Measurements from ENCODE around the gene SLC29A1. TPM values are rescaled to one million over a fixed set of nuclear protein-coding genes. Genes with fewer than 3 reads are reported as not detected.

SLC29A1 gene
- total and polyA plus RNA-seq, 9 of the 15 experiments (the other 6 are each of a cell fraction or from before 2014, with no cell fraction given) = 18.9 to 170 (median 57.7) TPM

- TF ChIP-seq ZNF318 (IDR thresholded peaks at IDR 0.05; ENCODE audit: borderline replicate concordance in 1 of 2, low read depth in 1 of 2) (peak in 1 of 2 experiments; percentile 76; a peak in 2 of 4 replicates), KLF13 (tag; IDR thresholded peaks at IDR 0.05; ENCODE audit: borderline replicate concordance, low read depth) (peak; percentile 30; the same call in 1 of the 2 replicates), EZH2 (IDR thresholded peaks at IDR 0.05; ENCODE audit: borderline replicate concordance, low read depth, low read length) (0 out of 2 replicates have a peak, but pooled peaks have one; percentile 53), ZNF165 (CRISPR knock-in tag; IDR thresholded peaks at IDR 0.05; ENCODE audit: borderline replicate concordance) (no peak), JUND (IDR thresholded peaks at IDR 0.05; ENCODE audit: borderline replicate concordance, low read depth, low read length) (peak; percentile 95), JUND (tag; IDR thresholded peaks at IDR 0.05; ENCODE audit: borderline replicate concordance, low read depth, low read length) (peak; percentile 91), ZNF23 (CRISPR knock-in tag; IDR thresholded peaks at IDR 0.05) (no peak), CAMTA2 (CRISPR knock-in tag; conservative IDR thresholded peaks at IDR 0.05) (no peak), MAX (CRISPR knock-in tag; IDR thresholded peaks at IDR 0.05) (no peak), PRMT5 (CRISPR knock-in tag; IDR thresholded peaks at IDR 0.05) (no peak), PYGO2 (tag; IDR thresholded peaks at IDR 0.05) (peak; percentile 17; the same call in 1 of the 2 replicates), RBFOX2 (IDR thresholded peaks at IDR 0.05; ENCODE audit: low read depth, low read length) (no peak)
- TF ChIP-seq, protein P1, sequence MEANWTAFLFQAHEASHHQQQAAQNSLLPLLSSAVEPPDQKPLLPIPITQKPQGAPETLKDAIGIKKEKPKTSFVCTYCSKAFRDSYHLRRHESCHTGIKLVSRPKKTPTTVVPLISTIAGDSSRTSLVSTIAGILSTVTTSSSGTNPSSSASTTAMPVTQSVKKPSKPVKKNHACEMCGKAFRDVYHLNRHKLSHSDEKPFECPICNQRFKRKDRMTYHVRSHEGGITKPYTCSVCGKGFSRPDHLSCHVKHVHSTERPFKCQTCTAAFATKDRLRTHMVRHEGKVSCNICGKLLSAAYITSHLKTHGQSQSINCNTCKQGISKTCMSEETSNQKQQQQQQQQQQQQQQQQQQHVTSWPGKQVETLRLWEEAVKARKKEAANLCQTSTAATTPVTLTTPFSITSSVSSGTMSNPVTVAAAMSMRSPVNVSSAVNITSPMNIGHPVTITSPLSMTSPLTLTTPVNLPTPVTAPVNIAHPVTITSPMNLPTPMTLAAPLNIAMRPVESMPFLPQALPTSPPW (CRISPR knock-in tag; IDR thresholded peaks at IDR 0.05) = no peak
- TF ChIP-seq, protein P2, sequence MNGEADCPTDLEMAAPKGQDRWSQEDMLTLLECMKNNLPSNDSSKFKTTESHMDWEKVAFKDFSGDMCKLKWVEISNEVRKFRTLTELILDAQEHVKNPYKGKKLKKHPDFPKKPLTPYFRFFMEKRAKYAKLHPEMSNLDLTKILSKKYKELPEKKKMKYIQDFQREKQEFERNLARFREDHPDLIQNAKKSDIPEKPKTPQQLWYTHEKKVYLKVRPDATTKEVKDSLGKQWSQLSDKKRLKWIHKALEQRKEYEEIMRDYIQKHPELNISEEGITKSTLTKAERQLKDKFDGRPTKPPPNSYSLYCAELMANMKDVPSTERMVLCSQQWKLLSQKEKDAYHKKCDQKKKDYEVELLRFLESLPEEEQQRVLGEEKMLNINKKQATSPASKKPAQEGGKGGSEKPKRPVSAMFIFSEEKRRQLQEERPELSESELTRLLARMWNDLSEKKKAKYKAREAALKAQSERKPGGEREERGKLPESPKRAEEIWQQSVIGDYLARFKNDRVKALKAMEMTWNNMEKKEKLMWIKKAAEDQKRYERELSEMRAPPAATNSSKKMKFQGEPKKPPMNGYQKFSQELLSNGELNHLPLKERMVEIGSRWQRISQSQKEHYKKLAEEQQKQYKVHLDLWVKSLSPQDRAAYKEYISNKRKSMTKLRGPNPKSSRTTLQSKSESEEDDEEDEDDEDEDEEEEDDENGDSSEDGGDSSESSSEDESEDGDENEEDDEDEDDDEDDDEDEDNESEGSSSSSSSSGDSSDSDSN (IDR thresholded peaks at IDR 0.05; ENCODE audit: borderline replicate concordance in 1 of 2, low read depth in 2 of 2, low read length in 2 of 2) = no peak
Measured at GRCh38 chr6:44246663-44247337, 23.4 kb downstream of the SLC29A1 start, which contains the start of gene HSP90AB1 (continued).
